Stimulated activated CD4-positive, alpha-beta T cell treated with anti-CD3 and anti-CD28 coated beads, Interleukin-12 subunit alpha, Interleukin-12 subunit beta, amount 100 ng/mL, for 24 hours (primary cell): ENCODE measurements around the gene USP10.

Experiments
- DNase-seq, 2 experiments: peaks; one replicate each; pipeline ENCODE4 v3.0.0-alpha.2; 2020; ENCODE audit warnings: low read depth in 2 of 2

The USP10 gene

GRCh38 chr16:84699712-84700445 is at the start of gene USP10:
TSS of gene USP10 (plus strand) at chr16:84700000. CDS start at chr16:84700091, 91 bp downstream.
- peak; percentile 69 to 73 for DNase-seq

GRCh38 chr16:84650062-84650991 is 49.5 kb upstream of the USP10 start:
- DNase-seq, result no peak

- no peak for DNase-seq
Measured at GRCh38 chr16:84652566-84652965, 47.2 kb upstream of the USP10 start.

- no peak for DNase-seq
Measured at GRCh38 chr16:84654238-84654637, 45.6 kb upstream of the USP10 start.

GRCh38 chr16:84654998-84655397 is 44.8 kb upstream of the USP10 start:
- no peak for DNase-seq

GRCh38 chr16:84656649-84657048 is 43.2 kb upstream of the USP10 start:
- no peak for DNase-seq

- DNase-seq, result no peak
Measured at GRCh38 chr16:84657229-84657837, 42.5 kb upstream of the USP10 start.

GRCh38 chr16:84658690-84659089 is 41.1 kb upstream of the USP10 start:
- DNase-seq, result no peak

GRCh38 chr16:84659656-84660300 is 40.0 kb upstream of the USP10 start:
- no peak for DNase-seq

GRCh38 chr16:84660973-84661372 is 38.8 kb upstream of the USP10 start:
- DNase-seq, result no peak

- no peak for DNase-seq
Measured at GRCh38 chr16:84661418-84662060, 38.3 kb upstream of the USP10 start.

- no peak for DNase-seq
Measured at GRCh38 chr16:84662471-84662870, 37.3 kb upstream of the USP10 start.

GRCh38 chr16:84663433-84664101 is 36.2 kb upstream of the USP10 start:
- DNase-seq, result no peak

- no peak for DNase-seq
Measured at GRCh38 chr16:84665359-84665758, 34.4 kb upstream of the USP10 start.

GRCh38 chr16:84665843-84666242 is 34.0 kb upstream of the USP10 start:
- DNase-seq, result no peak

- DNase-seq, result no peak
Measured at GRCh38 chr16:84667600-84668309, 32.0 kb upstream of the USP10 start.

GRCh38 chr16:84670063-84670462 is 29.7 kb upstream of the USP10 start:
- DNase-seq, result no peak

- peak; percentile 54 to 81 for DNase-seq
Measured at GRCh38 chr16:84672276-84673202, 27.3 kb upstream of the USP10 start.

GRCh38 chr16:84673203-84673535 is 26.6 kb upstream of the USP10 start:
- no peak for DNase-seq
